H9 (cell line): ENCODE data around the gene SWT1. TPM values are rescaled to one million over a fixed set of nuclear protein-coding genes. Genes with fewer than 3 reads are reported as not detected.
"Not testable (repeated sequence)": the region's sequence is repeated elsewhere in the genome, so short reads cannot be mapped to it uniquely, and the experiment has no call there.

Experiments
- DNase-seq: peaks from one replicate; pipeline ENCODE4 v3.0.0-alpha.2; 2017
- H2AFZ ChIP-seq: one replicate; pipeline ENCODE4 v1.6.1; 2013; ENCODE audit warnings: mild to moderate bottlenecking, low read length, control low read depth, moderate library complexity
- H2AK5ac ChIP-seq: 2 replicates; pipeline ENCODE4 v1.6.1; 2013; ENCODE audit warnings: low read length, control low read depth, mixed read lengths; ENCODE audit not compliant: insufficient read length
- H2BK120ac ChIP-seq: one replicate; pipeline ENCODE4 v1.6.1; 2013; ENCODE audit warnings: low read depth, mild to moderate bottlenecking, low read length, control low read depth, inconsistent platforms; ENCODE audit not compliant: poor library complexity, severe bottlenecking
- H2BK12ac ChIP-seq: 2 replicates; pipeline ENCODE4 v1.6.1; 2013; ENCODE audit warnings: low read length, control low read depth, mixed read lengths, low read depth; ENCODE audit not compliant: insufficient read length
- H2BK15ac ChIP-seq: 2 replicates; pipeline ENCODE4 v1.6.1; 2013; ENCODE audit warnings: low read depth, low read length, control low read depth
- H2BK20ac ChIP-seq: one replicate; pipeline ENCODE4 v1.6.1; 2013; ENCODE audit warnings: low read depth, mild to moderate bottlenecking, low read length, control low read depth, inconsistent platforms; ENCODE audit not compliant: poor library complexity, severe bottlenecking
- H2BK5ac ChIP-seq: 2 replicates; pipeline ENCODE4 v1.6.1; 2013; ENCODE audit warnings: low read length, control low read depth, mixed read lengths; ENCODE audit not compliant: insufficient read length
- H3K14ac ChIP-seq: 2 replicates; pipeline ENCODE4 v1.6.1; 2013; ENCODE audit warnings: low read length, control low read depth; ENCODE audit not compliant: insufficient read depth
- H3K18ac ChIP-seq: 2 replicates; pipeline ENCODE4 v1.6.1; 2013; ENCODE audit warnings: low read depth, mild to moderate bottlenecking, mixed read lengths, low read length, control low read depth; ENCODE audit not compliant: insufficient read length
- H3K23ac ChIP-seq: 2 replicates; pipeline ENCODE4 v1.6.1; 2013; ENCODE audit warnings: low read length, control low read depth, mixed read lengths, low read depth; ENCODE audit not compliant: insufficient read length
- H3K23me2 ChIP-seq: 2 replicates; pipeline ENCODE4 v1.6.1; 2013; ENCODE audit warnings: low read depth, mild to moderate bottlenecking, mixed read lengths, low read length, control low read depth; ENCODE audit not compliant: insufficient read length, poor library complexity, severe bottlenecking
- H3K27ac ChIP-seq: 2 replicates; pipeline ENCODE4 v1.5.1; 2013; ENCODE audit warnings: low read length, control low read depth, mixed read lengths, low read depth; ENCODE audit not compliant: insufficient read length
- H3K27me3 ChIP-seq: 2 replicates; pipeline ENCODE4 v1.6.1; 2013; ENCODE audit warnings: low read length, control low read depth, inconsistent platforms; ENCODE audit not compliant: insufficient read depth
- H3K4ac ChIP-seq: 2 replicates; pipeline ENCODE4 v1.6.1; 2013; ENCODE audit warnings: low read depth, mild to moderate bottlenecking, control low read depth, inconsistent platforms, low read length, moderate library complexity
- H3K4me1 ChIP-seq: 2 replicates; pipeline ENCODE4 v1.6.1; 2013; ENCODE audit warnings: low read length, control low read depth, inconsistent platforms; ENCODE audit not compliant: insufficient read depth
- H3K4me2 ChIP-seq: 2 replicates; pipeline ENCODE4 v1.6.1; 2013; ENCODE audit warnings: low read length, control low read depth, mixed read lengths; ENCODE audit not compliant: insufficient read length, insufficient read depth
- H3K56ac ChIP-seq: 2 replicates; pipeline ENCODE4 v1.6.1; 2013; ENCODE audit warnings: low read depth, mild to moderate bottlenecking, mixed read lengths, low read length, control low read depth; ENCODE audit not compliant: insufficient read length
- H3K79me1 ChIP-seq: 2 replicates; pipeline ENCODE4 v1.6.1; 2013; ENCODE audit warnings: low read depth, mild to moderate bottlenecking, moderate library complexity, low read length, control low read depth, inconsistent platforms; ENCODE audit not compliant: insufficient read depth, poor library complexity, severe bottlenecking
- H3K79me2 ChIP-seq: 2 replicates; pipeline ENCODE4 v1.6.1; 2013; ENCODE audit warnings: low read length, control low read depth, inconsistent platforms; ENCODE audit not compliant: insufficient read depth
- H3K9ac ChIP-seq: 2 replicates; pipeline ENCODE4 v1.6.1; 2013; ENCODE audit warnings: low read length, control low read depth, mixed read lengths; ENCODE audit not compliant: insufficient read length; ENCODE audit errors: extremely low read depth
- H3K9me3 ChIP-seq: one replicate; pipeline ENCODE4 v1.6.1; 2013; ENCODE audit warnings: low read depth, low read length, inconsistent platforms; ENCODE audit not compliant: control insufficient read depth
- H3T11ph ChIP-seq: one replicate; pipeline ENCODE4 v1.6.1; 2013; ENCODE audit warnings: mild to moderate bottlenecking, low read length, control low read depth, inconsistent platforms
- H4K20me1 ChIP-seq: one replicate; pipeline ENCODE4 v1.6.1; 2013; ENCODE audit not compliant: control insufficient read depth, insufficient read length, insufficient read depth
- H4K5ac ChIP-seq: 2 replicates; pipeline ENCODE4 v1.6.1; 2013; ENCODE audit warnings: low read depth, mild to moderate bottlenecking, mixed read lengths, low read length, control low read depth; ENCODE audit not compliant: insufficient read length
- H4K8ac ChIP-seq: replicated peaks from 2 replicates; pipeline ENCODE4 v1.6.1; 2013; ENCODE audit warnings: low read length, control low read depth, mixed read lengths, low read depth; ENCODE audit not compliant: insufficient read length
- H4K91ac ChIP-seq: 2 replicates; pipeline ENCODE4 v1.6.1; 2013; ENCODE audit warnings: low read depth, mild to moderate bottlenecking, moderate library complexity, mixed read lengths, low read length, control low read depth; ENCODE audit not compliant: insufficient read length
- H3K27ac Mint-ChIP-seq, 3 experiments: 2 replicates in 2 of 3; 3 replicates in 1 of 3; pipeline ENCODE4 v1.8.0; 2020 to 2021; ENCODE audit warnings: mixed read lengths in 3 of 3, mild to moderate bottlenecking in 1 of 3, moderate library complexity in 1 of 3
- H3K27me3 Mint-ChIP-seq: 2 replicates; pipeline ENCODE4 v1.8.0; 2021; ENCODE audit warnings: low read depth, mild to moderate bottlenecking, moderate library complexity, mixed read lengths
- H3K36me3 Mint-ChIP-seq, 3 experiments: 2 replicates in 2 of 3; 3 replicates in 1 of 3; pipeline ENCODE4 v1.8.0; 2020 to 2021; ENCODE audit warnings: low read depth in 3 of 3, mixed read lengths in 3 of 3; ENCODE audit not compliant: insufficient read depth in 1 of 3
- H3K4me1 Mint-ChIP-seq, 2 experiments: 2 replicates each; pipeline ENCODE4 v1.8.0; 2020; ENCODE audit warnings: mixed read lengths in 2 of 2
- H3K4me3 Mint-ChIP-seq, 2 experiments: 2 replicates in 1 of 2; 3 replicates in 1 of 2; pipeline ENCODE4 v1.8.0; 2020 to 2021; ENCODE audit warnings: mild to moderate bottlenecking in 2 of 2, mixed read lengths in 2 of 2, moderate library complexity in 1 of 2
- H3K9me3 Mint-ChIP-seq, 2 experiments: 2 replicates in 1 of 2; 3 replicates in 1 of 2; pipeline ENCODE4 v1.8.0; 2020; ENCODE audit warnings: mild to moderate bottlenecking in 2 of 2, mixed read lengths in 2 of 2, moderate library complexity in 1 of 2
- CTCF ChIP-seq: fragments of 200-600 bp; sonication (generic); conservative IDR thresholded peaks from 3 replicates; pipeline ENCODE4 v1.8.0; 2021; ENCODE audit warnings: antibody characterized with exemption, mild to moderate bottlenecking
- WGBS: extraction: QIAGEN DNeasy Blood & Tissue Kit; methylation state at CpG from one replicate; pipeline ENCODE4 v1.1.7; 2013; ENCODE audit warnings: missing lambda C conversion rate, low lambda C conversion rate, mixed read lengths; ENCODE audit not compliant: insufficient read length; ENCODE audit errors: extremely low coverage; 5-methylcytosine and 5-hydroxymethylcytosine counted together
- total RNA-seq: library from RNA; stranded (reverse); gene quantifications from 2 replicates; pipeline ENCODE4 v1.2.1, GENCODE V29; 2021

Gene SWT1
- total RNA-seq, 1 experiment from 2014 or later = 5.2 TPM

- H4K5ac ChIP-seq = no peak overlapping the region
- H3T11ph ChIP-seq = no peak overlapping the region
- Mint-ChIP-seq H3K27ac (no peak overlapping the region), H3K36me3 (peaks cover 5 to 17% (median 13%) of the 10 kb centered on the region in 3 experiments; a peak in 6 of 7 replicates), H3K4me1 (no peaks in the 10 kb centered on the region), H3K9me3 (peaks cover 5 to 13% of the 10 kb centered on the region in 2 experiments; a peak in 3 of 5 replicates), H3K4me3 (no peak overlapping the region), H3K27me3 (no peaks in the 10 kb centered on the region; the same call in 1 of the 2 replicates)
- no peak overlapping the region for H2BK12ac ChIP-seq
- no peak overlapping the region for H3K18ac ChIP-seq
- no peak overlapping the region for H4K8ac ChIP-seq
- no peak for TF ChIP-seq CTCF
- H4K20me1 ChIP-seq = no peaks in the 10 kb centered on the region
- no peak overlapping the region for H2AFZ ChIP-seq
- H2BK120ac ChIP-seq = no peak overlapping the region
- WGBS = no CpG with 5 or more reads among the region's 5 CpGs
- H3K27ac ChIP-seq = no peak overlapping the region
- H4K91ac ChIP-seq = no peak overlapping the region
- no peak overlapping the region for H3K23ac ChIP-seq
- H3K56ac ChIP-seq = no peak overlapping the region
- no peak overlapping the region for H3K4me2 ChIP-seq
- H2AK5ac ChIP-seq = no peak overlapping the region
- no peaks in the 10 kb centered on the region for H3K4me1 ChIP-seq
- no peak overlapping the region for H3K9ac ChIP-seq
- H2BK15ac ChIP-seq = no peak overlapping the region
- H3K27me3 ChIP-seq = no peaks in the 10 kb centered on the region
- H3K14ac ChIP-seq = no peak overlapping the region
- H3K79me2 ChIP-seq = no peaks in the 10 kb centered on the region
- no peaks in the 10 kb centered on the region for H3K23me2 ChIP-seq
- no peak overlapping the region for H3K4ac ChIP-seq
- no peak for DNase-seq
- H2BK5ac ChIP-seq = no peak overlapping the region
- H2BK20ac ChIP-seq = no peak overlapping the region
- H3K79me1 ChIP-seq = no peaks in the 10 kb centered on the region
- H3K9me3 ChIP-seq = no peaks in the 10 kb centered on the region
Measured at GRCh38 chr1:185208626-185209180, 51.7 kb downstream of the SWT1 start.

- not testable (repeated sequence) for H2AK5ac ChIP-seq, H3K23ac ChIP-seq, H3T11ph ChIP-seq, H2BK15ac ChIP-seq, H2BK5ac ChIP-seq, H3K27ac ChIP-seq, H3K4me1 Mint-ChIP-seq, H3K27ac Mint-ChIP-seq, H2AFZ ChIP-seq, H3K4ac ChIP-seq, H2BK20ac ChIP-seq, H4K8ac ChIP-seq, H3K23me2 ChIP-seq, H2BK120ac ChIP-seq, H3K4me2 ChIP-seq, H2BK12ac ChIP-seq, H4K5ac ChIP-seq, H3K79me2 ChIP-seq, H3K4me3 Mint-ChIP-seq, H3K56ac ChIP-seq, H4K20me1 ChIP-seq, H3K4me1 ChIP-seq, H3K9ac ChIP-seq, H3K27me3 Mint-ChIP-seq, H4K91ac ChIP-seq, H3K27me3 ChIP-seq, H3K18ac ChIP-seq, H3K14ac ChIP-seq, DNase-seq, H3K79me1 ChIP-seq, H3K9me3 ChIP-seq
- peaks cover 5 to 17% (median 13%) of the 10 kb centered on the region in 3 experiments; a peak in 6 of 7 replicates for H3K36me3 Mint-ChIP-seq
- WGBS = no CpG with 5 or more reads among the region's 1 CpG
- peaks cover 5 to 13% of the 10 kb centered on the region in 2 experiments; a peak in 3 of 5 replicates for H3K9me3 Mint-ChIP-seq
Measured at GRCh38 chr1:185209357-185209756, 52.4 kb downstream of the SWT1 start.
